HEK293 (cell line): ENCODE data around the gene GSG1.

ENCODE experiments used
- BCL11B ChIP-seq: fragments of 450-650 bp; formaldehyde crosslinking; IDR thresholded peaks from 2 replicates; pipeline ENCODE4 v1.5.1; 2016; ENCODE audit warnings: low read depth, missing biosample characterization, missing genetic modification characterization
- HOXD13 ChIP-seq: sonication (generic); formaldehyde crosslinking; IDR thresholded peaks from 2 replicates; pipeline ENCODE4 v1.8.0; 2022; ENCODE audit warnings: missing genetic modification reagents, borderline replicate concordance
- KLF17 ChIP-seq: fragments of 450-650 bp; formaldehyde crosslinking; IDR thresholded peaks from 2 replicates; pipeline ENCODE4 v1.5.1; 2016; ENCODE audit warnings: missing biosample characterization, missing genetic modification characterization
- KLF8 ChIP-seq: fragments of 450-650 bp; formaldehyde crosslinking; IDR thresholded peaks from 2 replicates; pipeline ENCODE4 v1.5.1; 2016; ENCODE audit warnings: missing biosample characterization, missing genetic modification characterization
- MZF1 ChIP-seq: fragments of 450-650 bp; formaldehyde crosslinking; IDR thresholded peaks from 2 replicates; pipeline ENCODE4 v1.5.1; 2017; ENCODE audit warnings: missing biosample characterization, missing genetic modification characterization, borderline replicate concordance
- SP2 ChIP-seq: fragments of 450-650 bp; formaldehyde crosslinking; IDR thresholded peaks from 2 replicates; pipeline ENCODE4 v1.5.1; 2016; ENCODE audit warnings: missing biosample characterization, missing genetic modification characterization
- YY1 ChIP-seq: fragments of 450-650 bp; formaldehyde crosslinking; IDR thresholded peaks from 2 replicates; pipeline ENCODE4 v1.5.1; 2018; ENCODE audit warnings: missing biosample characterization, missing genetic modification characterization
- ZBTB11 ChIP-seq: fragments of 450-650 bp; formaldehyde crosslinking; conservative IDR thresholded peaks from 2 replicates; pipeline ENCODE4 v1.5.1; 2016; ENCODE audit warnings: low read depth, missing biosample characterization, missing genetic modification characterization
- ZBTB7A ChIP-seq: fragments of 450-650 bp; formaldehyde crosslinking; IDR thresholded peaks from 2 replicates; pipeline ENCODE4 v1.5.1; 2016; ENCODE audit warnings: low read depth, missing biosample characterization, missing genetic modification characterization
- ZNF398 ChIP-seq: fragments of 450-650 bp; formaldehyde crosslinking; IDR thresholded peaks from 2 replicates; pipeline ENCODE4 v1.5.1; 2017; ENCODE audit warnings: missing biosample characterization, missing genetic modification characterization
- ZNF513 ChIP-seq: fragments of 450-650 bp; IDR thresholded peaks from 2 replicates; pipeline ENCODE4 v1.5.1; 2018; ENCODE audit warnings: missing biosample characterization, missing genetic modification characterization
- ZNF707 ChIP-seq: fragments of 450-650 bp; formaldehyde crosslinking; IDR thresholded peaks from 2 replicates; pipeline ENCODE4 v1.5.1; 2016; ENCODE audit warnings: missing biosample characterization, missing genetic modification characterization
- ZSCAN18 ChIP-seq: fragments of 450-650 bp; formaldehyde crosslinking; IDR thresholded peaks from 2 replicates; pipeline ENCODE4 v1.5.1; 2016; ENCODE audit warnings: missing biosample characterization, missing genetic modification characterization
- ZSCAN30 ChIP-seq: fragments of 450-650 bp; IDR thresholded peaks from 2 replicates; pipeline ENCODE4 v1.5.1; 2018; ENCODE audit warnings: missing biosample characterization, mild to moderate bottlenecking, missing genetic modification characterization, moderate library complexity
- TF ChIP-seq, protein P1 (sequence below): fragments of 450-650 bp; formaldehyde crosslinking; IDR thresholded peaks from 2 replicates; pipeline ENCODE4 v1.5.1; 2016; ENCODE audit warnings: missing biosample characterization, missing genetic modification characterization
- TF ChIP-seq, protein P2 (sequence below): fragments of 450-650 bp; formaldehyde crosslinking; conservative IDR thresholded peaks from 2 replicates; pipeline ENCODE4 v1.5.1; 2016; ENCODE audit warnings: low read depth, missing biosample characterization, missing genetic modification characterization
- TF ChIP-seq, protein P3 (sequence below): sonication (generic); formaldehyde crosslinking; IDR thresholded peaks from 2 replicates; pipeline ENCODE4 v1.8.1; 2022; ENCODE audit warnings: mild to moderate bottlenecking, moderate library complexity, missing genetic modification reagents

The GSG1 gene

GRCh38 chr12:13101821-13102375, 1.6 kb downstream of the GSG1 start (continued):
- TF ChIP-seq KLF17 (tag by site-specific recombination), result no peak
- TF ChIP-seq KLF8 (tag by site-specific recombination), result no peak
- TF ChIP-seq, protein P1, sequence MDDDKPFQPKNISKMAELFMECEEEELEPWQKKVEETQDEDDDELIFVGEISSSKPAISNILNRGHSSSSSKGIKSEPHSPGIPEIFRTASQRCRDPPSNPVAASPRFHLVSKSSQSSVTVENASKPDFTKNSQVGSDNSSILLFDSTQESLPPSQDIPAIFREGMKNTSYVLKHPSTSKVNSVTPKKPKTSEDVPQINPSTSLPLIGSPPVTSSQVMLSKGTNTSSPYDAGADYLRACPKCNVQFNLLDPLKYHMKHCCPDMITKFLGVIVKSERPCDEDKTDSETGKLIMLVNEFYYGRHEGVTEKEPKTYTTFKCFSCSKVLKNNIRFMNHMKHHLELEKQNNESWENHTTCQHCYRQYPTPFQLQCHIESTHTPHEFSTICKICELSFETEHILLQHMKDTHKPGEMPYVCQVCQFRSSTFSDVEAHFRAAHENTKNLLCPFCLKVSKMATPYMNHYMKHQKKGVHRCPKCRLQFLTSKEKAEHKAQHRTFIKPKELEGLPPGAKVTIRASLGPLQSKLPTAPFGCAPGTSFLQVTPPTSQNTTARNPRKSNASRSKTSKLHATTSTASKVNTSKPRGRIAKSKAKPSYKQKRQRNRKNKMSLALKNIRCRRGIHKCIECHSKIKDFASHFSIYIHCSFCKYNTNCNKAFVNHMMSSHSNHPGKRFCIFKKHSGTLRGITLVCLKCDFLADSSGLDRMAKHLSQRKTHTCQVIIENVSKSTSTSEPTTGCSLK (tag by site-specific recombination), result no peak
- TF ChIP-seq ZNF398 (tag by site-specific recombination), result no peak
- no peak for TF ChIP-seq ZNF513 (tag by site-specific recombination)
- TF ChIP-seq ZSCAN30 (tag by site-specific recombination), result peak; percentile 52
- TF ChIP-seq MZF1 (tag by site-specific recombination), result no peak; the same call in 1 of the 2 replicates
- no peak for TF ChIP-seq YY1 (tag by site-specific recombination)
- TF ChIP-seq, protein P2, sequence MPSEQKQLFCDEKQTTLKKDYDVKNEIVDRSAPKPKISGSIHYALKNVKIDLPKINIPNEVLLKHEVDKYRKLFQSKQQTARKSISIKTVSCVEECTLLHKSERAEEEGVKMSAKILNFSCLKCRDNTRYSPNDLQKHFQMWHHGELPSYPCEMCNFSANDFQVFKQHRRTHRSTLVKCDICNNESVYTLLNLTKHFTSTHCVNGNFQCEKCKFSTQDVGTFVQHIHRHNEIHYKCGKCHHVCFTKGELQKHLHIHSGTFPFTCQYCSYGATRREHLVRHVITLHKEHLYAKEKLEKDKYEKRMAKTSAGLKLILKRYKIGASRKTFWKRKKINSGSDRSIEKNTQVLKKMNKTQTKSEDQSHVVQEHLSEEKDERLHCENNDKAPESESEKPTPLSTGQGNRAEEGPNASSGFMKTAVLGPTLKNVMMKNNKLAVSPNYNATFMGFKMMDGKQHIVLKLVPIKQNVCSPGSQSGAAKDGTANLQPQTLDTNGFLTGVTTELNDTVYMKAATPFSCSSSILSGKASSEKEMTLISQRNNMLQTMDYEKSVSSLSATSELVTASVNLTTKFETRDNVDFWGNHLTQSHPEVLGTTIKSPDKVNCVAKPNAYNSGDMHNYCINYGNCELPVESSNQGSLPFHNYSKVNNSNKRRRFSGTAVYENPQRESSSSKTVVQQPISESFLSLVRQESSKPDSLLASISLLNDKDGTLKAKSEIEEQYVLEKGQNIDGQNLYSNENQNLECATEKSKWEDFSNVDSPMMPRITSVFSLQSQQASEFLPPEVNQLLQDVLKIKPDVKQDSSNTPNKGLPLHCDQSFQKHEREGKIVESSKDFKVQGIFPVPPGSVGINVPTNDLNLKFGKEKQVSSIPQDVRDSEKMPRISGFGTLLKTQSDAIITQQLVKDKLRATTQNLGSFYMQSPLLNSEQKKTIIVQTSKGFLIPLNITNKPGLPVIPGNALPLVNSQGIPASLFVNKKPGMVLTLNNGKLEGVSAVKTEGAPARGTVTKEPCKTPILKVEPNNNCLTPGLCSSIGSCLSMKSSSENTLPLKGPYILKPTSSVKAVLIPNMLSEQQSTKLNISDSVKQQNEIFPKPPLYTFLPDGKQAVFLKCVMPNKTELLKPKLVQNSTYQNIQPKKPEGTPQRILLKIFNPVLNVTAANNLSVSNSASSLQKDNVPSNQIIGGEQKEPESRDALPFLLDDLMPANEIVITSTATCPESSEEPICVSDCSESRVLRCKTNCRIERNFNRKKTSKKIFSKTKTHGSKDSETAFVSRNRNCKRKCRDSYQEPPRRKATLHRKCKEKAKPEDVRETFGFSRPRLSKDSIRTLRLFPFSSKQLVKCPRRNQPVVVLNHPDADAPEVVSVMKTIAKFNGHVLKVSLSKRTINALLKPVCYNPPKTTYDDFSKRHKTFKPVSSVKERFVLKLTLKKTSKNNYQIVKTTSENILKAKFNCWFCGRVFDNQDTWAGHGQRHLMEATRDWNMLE (tag by site-specific recombination), result no peak
- TF ChIP-seq ZSCAN18 (tag by site-specific recombination), result no peak
- no peak for TF ChIP-seq SP2 (tag by site-specific recombination)
- TF ChIP-seq, protein P3, sequence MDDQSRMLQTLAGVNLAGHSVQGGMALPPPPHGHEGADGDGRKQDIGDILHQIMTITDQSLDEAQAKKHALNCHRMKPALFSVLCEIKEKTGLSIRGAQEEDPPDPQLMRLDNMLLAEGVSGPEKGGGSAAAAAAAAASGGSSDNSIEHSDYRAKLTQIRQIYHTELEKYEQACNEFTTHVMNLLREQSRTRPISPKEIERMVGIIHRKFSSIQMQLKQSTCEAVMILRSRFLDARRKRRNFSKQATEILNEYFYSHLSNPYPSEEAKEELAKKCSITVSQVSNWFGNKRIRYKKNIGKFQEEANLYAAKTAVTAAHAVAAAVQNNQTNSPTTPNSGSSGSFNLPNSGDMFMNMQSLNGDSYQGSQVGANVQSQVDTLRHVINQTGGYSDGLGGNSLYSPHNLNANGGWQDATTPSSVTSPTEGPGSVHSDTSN (CRISPR knock-in tag), result no peak
- no peak for TF ChIP-seq ZBTB11
- no peak for TF ChIP-seq HOXD13 (CRISPR knock-in tag)
- no peak for TF ChIP-seq ZBTB7A (tag by site-specific recombination)
- TF ChIP-seq ZNF707 (tag by site-specific recombination), result no peak
- no peak for TF ChIP-seq BCL11B
